ENCODE data around the gene TRIM8. TPM values are rescaled to one million over a fixed set of nuclear protein-coding genes. Genes with fewer than 3 reads are reported as not detected.

TRIM8 gene
- total RNA-seq, 4 donors from 2014 or later, result 27.6 to 75.9 (median 48.8) TPM

GRCh38 chr10:102705531-102705930 lies 61.3 kb downstream of the TRIM8 start:
- intact Hi-C loops (cut with DNase I), result no loop called here
- Histone ChIP-seq H3K9me3 (no peaks in the 10 kb centered on the region), H3K27me3 (no peaks in the 10 kb centered on the region), H3K4me3 (no peak overlapping the region), H3K36me3 (peaks cover 0 to 7% (median 0%) of the 10 kb centered on the region in 3 donors), H3K4me1 (peaks cover 0 to 13% (median 9%) of the 10 kb centered on the region in 3 donors), H3K27ac (no peak overlapping the region)
- no peak for TF ChIP-seq CTCF (IDR thresholded peaks at IDR 0.05)
- no peak for TF ChIP-seq POLR2A (IDR thresholded peaks at IDR 0.05)
- 66 to 68% methylated on average over 2 of the region's 2 CpGs for WGBS, 2 donors
- DNase-seq, result no peak

Other genes starting within 250 kb of the TRIM8 start
- gene NFKB2, start 248.8 kb upstream of the TRIM8 start, total RNA-seq, result 10 to 100 TPM; 10.7 to 20.2 (median 15.6) TPM
- 1 to 10 TPM in 2 of 4 donors, under 1 TPM in 2; 0.22 to 3.4 (median 0.93) TPM for gene PSD, start 225.7 kb upstream of the TRIM8 start, total RNA-seq
- 10 to 100 TPM; 10.6 to 20.2 (median 18.8) TPM for gene FBXL15, start 223.6 kb upstream of the TRIM8 start, total RNA-seq
- gene CUEDC2, start 211.9 kb upstream of the TRIM8 start, total RNA-seq, result 10 to 100 TPM; 16.6 to 37.6 (median 27.0) TPM
- 1 to 10 TPM in 2 of 4 donors, under 1 TPM in 1, not detected in 1; 0.23 to 1.9 (median 1.1) TPM for gene C10orf95, start 192.9 kb upstream of the TRIM8 start, total RNA-seq
- gene ACTR1A, start 141.8 kb upstream of the TRIM8 start, total RNA-seq, result 10 to 100 TPM; 68.0 to 85.6 (median 82.3) TPM
- gene SUFU, start 140.5 kb upstream of the TRIM8 start, total RNA-seq, result 1 to 10 TPM; 5.0 to 8.9 (median 6.8) TPM
- 1 to 10 TPM in 3 of 4 donors, under 1 TPM in 1; 0.87 to 5.0 (median 2.2) TPM for gene ARL3, start 69.9 kb downstream of the TRIM8 start, total RNA-seq
- 1 to 10 TPM; 1.4 to 7.8 (median 3.6) TPM for gene SFXN2, start 70.2 kb downstream of the TRIM8 start, total RNA-seq
- gene WBP1L, start 99.5 kb downstream of the TRIM8 start, total RNA-seq, result 10 to 100 TPM; 40.6 to 61.4 (median 49.1) TPM
- gene CYP17A1, start 192.9 kb downstream of the TRIM8 start, total RNA-seq, result not detected
- 10 to 100 TPM; 10.9 to 36.6 (median 19.7) TPM for gene BORCS7, start 209.8 kb downstream of the TRIM8 start, total RNA-seq
- 1 to 10 TPM in 3 of 4 donors, under 1 TPM in 1; 0.44 to 4.4 (median 2.9) TPM for gene AS3MT, start 225.0 kb downstream of the TRIM8 start, total RNA-seq